NCI-H2107 treated with DMSO at 0.1 percent for 48 hours (cell line): ENCODE data around the gene CASKIN1.
A peak's percentile ranks its signal among the peaks of the same experiment; 100 is the strongest.

Experiments
- DNase-seq: peaks from one replicate; lab custom pipeline; 2025; ENCODE audit not compliant: unreplicated experiment; lab: John Stamatoyannopoulos, UW

Gene CASKIN1

DNA sequence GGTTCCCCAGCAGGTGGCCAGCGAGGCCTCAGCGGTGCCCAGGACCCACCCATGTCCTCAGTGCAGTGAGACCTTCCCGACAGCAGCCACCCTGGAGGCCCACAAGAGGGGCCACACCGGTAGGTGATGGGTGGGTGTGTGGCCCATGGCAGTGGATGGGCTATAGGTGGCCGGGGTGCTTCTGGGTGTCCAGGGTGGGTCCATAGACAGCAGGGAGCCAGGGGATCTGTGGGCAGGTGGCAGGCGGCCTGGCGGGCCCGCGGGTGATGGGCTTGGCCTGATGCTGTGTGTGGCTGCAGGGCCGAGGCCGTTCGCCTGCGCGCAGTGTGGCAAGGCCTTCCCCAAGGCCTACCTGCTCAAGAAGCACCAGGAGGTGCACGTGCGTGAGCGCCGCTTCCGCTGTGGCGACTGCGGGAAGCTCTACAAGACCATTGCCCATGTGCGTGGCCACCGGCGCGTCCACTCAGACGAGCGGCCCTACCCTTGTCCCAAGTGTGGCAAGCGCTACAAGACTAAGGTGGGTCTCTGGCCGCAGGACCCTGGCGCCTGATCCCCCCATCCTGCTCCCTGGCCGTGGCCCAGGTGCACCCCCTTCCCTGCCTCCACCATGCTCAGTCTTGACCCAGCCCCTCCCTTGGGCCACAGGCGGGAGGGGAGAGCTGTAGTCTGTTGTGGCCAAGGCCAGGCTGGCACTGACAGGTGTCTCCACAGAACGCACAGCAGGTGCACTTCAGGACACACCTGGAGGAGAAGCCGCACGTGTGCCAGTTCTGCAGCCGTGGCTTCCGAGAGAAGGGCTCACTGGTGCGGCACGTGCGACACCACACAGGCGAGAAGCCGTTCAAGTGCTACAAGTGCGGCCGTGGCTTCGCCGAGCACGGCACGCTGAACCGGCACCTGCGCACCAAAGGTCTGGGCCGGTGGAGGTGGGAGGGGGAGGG, 37.7 kb upstream of the CASKIN1 start:
- DNase-seq: peak; percentile 78

DNA sequence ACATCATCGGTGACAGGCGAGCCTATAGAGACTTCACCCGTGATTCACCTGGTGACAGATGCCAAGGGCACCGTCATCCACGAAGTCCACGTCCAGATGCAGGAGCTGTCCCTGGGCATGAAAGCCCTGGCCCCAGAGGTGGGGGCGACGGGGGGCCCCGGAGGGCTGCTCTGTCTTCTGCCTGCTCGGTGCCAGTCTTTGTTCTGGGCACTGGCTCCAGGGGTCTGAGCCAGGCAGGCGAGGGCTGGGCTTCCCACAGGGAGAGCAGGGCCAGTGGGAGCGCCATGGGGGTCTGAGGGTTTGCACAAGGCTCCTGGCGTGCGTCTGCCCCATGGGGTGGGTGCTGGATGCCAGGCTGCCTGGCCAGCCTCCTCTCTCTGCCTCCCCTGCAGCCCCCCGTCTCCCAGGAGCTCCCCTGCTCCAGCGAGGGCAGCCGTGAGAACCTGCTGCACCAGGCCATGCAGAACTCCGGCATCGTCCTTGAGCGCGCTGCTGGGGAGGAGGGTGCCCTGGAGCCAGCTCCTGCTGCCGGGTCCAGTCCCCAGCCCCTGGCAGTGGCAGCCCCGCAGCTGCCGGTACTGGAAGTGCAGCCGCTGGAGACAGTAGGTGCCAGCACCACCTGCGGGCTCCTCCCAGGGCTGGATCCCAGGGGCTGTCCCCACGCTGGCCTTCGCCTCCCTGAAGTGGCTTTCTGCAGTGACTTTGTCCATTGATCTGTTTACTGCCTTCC, 36.8 kb upstream of the CASKIN1 start:
- peak; percentile 21 for DNase-seq

DNA sequence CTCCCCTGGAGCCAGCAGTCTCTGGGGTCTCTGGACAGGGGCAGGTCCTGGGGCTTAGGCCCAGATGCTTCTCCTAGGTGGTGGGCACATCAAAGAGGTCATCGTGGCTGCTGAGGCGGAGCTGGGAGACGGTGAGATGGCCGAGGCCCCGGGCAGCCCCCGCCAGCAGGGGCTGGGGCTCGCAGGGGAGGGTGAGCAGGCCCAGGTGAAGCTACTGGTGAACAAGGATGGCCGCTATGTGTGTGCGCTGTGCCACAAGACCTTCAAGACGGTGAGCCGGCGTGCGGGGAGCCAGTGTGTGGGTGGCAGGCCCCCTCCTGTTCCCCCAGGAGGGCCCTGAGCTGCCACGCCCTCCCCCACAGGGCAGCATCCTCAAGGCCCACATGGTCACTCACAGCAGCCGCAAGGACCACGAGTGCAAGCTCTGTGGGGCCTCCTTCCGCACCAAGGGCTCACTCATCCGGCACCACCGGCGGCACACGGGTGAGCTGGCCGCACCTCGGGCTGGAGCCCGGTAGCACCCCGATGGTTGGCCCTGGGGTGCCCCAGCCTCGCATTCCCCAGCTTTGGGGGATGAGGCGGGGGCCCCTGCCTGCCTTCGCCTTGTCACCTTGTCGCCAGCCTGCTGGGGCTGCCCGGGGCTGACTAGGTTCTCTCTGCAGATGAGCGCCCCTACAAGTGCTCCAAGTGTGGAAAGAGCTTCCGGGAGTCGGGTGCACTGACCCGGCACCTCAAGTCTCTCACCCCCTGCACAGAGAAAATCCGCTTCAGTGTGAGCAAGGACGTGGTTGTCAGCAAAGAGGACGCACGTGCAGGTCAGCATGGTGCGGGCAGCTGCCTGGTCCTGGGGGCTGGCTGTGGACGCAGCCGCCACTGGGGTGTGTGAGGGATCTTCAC, 35.9 kb upstream of the CASKIN1 start:
- no peak for DNase-seq

DNA sequence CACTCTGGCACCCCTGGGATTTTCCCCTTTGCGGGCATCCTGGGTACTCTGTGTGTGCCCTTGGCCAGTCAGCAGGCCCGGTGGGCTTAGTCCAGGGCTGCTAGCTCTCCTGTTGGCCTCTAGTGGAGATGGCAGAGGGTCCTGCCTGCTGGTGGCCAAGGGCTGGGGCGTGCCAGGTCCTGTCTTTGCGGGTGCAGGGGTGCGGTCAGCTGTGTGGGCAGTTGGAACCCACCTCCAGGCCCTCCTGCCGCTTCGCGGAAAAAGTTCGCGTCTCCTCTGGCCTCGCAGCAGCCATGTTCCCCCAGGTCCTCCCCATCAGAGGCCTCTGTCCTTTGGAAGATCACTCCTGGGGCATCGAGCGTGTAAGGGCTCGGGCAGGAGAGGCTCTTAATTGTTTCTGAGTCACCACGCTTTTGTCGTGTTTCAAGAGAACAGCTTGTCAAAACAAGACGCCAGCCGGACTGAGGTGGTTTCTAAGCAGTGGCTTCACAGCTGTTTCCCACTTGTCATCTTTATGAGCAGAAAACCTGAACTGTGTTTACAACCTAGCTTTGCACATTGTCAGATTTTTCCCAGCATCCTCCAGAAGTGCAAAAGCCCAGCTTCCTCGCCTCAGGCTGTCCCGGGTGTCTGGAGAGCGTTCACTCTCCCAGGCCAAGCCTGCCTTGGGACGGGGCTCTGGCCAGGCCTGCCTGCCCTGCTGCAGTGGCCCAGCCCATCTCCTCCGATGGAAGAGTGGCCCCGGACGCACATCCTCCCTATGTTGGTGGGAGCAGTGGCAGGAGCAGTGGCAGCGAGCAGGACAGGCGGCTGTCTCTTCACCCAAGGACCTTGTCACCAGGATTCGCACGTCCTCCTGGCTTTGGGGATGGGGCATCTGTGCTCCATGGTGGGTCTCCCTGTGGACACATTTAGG, 34.9 kb upstream of the CASKIN1 start:
- DNase-seq: peak; percentile 68

DNA sequence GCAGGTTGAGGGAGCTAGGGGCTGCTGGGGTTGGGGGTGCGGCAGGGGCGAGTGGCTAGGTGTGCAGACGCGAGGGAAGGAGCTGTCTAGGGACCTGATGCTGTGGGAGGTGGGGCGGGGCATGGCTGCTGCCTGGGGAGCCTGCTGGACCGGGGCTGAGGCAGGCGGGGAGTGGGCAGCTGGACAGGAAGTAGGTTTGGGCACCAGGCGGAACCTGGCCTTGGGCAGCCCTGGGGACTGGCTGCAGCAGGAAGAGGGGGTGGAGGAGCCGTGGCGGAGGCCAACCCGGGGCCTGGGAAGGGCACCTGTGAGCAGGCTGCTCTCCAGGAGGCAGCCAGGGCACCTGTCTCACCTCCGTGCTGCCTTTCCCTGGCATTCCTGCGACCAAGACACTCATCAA, 34.0 kb upstream of the CASKIN1 start:
- DNase-seq: no peak

DNA sequence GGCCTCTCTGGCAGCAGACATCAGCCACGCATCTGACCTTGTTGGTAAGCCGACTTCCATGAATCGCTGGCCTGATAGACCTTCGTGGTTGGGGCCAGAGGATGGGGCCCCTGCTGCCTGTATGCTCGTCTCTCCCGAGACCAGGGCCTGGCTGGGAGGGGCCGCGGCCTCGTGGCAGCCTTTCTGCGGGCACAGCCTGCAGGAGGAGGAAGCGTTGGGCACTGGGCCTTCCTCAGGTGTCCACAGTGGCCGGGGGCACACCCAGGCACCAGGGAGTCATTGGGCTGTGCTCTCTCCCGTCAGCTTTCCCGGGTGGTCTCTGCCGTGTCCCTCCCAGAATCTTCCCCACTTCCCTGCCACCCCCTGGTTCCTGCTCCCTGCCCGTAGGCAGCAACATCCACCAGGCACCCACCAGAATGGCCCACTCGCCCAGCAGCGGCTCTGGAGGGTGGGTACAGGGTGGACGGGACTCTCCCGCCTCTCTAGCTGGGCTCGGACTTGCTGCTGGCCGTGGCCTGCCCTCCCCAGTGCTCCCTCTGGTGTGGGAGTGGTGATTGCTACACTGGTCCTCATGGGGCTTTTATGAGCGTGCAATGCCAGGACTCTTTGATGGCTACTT, 33.3 kb upstream of the CASKIN1 start:
- no peak for DNase-seq

DNA sequence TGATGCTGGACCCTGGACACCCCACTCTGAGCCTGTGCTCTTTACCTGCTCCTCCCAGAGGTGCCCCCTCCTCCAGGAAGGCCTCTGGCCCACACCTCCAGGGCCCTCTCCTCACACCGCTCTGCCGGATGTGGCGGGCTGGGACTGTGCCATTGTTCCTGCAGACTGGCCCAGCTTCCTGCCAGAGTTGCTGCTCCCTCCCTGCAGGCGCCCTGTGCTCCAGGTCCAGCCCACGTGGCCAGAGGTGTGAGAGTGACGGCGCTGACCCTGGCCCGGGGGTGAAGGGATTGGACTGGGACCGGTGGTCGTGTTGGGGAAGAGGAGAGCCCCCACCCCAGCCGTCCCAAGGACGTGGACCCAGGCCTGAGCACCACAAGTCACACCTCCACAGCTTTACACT, 32.7 kb upstream of the CASKIN1 start:
- no peak for DNase-seq

DNA sequence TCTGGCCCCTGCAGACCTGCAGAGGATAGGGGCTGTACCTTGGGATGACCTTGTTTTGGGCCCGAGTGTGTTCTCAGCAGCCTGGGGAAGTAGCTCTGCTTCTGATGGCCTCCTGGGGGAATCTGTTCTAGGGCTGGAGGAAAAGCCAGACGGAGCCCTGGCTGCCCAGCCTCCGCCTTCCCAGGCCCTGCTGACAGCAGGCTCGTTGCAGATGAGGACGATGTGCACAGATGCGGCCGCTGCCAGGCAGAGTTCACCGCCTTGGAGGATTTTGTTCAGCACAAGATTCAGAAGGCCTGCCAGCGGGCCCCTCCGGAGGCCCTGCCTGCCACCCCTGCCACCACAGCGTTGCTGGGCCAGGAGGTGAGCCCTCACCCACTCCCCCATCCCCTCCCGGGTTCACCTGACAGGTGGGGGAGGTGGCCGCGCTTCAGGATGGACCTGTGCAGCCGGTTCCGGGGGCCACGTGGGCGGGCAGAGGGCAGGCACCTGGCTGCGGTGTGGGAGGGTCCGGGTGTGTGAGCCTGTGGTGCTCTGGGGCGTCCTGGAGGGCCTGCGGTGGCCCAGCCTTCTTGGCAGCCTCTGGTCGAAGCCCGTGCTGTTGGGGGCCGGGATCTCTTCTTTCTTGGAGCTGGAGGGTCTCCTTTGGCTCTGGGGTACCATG, 31.9 kb upstream of the CASKIN1 start:
- no peak for DNase-seq

DNA sequence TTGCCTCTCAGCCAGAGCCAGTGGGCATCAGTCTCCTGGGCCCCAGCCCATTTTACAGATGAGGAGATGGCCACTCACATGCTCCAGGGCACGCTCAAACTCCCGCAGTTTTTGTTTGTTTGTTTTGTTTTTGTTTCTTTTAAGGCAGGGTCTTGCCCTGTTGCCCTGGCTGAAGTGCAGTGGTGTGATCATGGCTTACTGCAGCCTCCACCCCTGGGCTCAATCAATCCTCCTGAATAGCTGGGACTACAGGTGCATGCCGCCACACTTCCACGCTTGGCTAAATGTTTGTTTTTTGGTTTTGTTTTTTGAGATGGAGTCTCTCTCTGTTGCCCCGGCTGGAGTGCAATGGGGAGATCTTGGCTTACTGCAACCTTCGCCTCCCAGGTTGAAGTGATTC, 30.5 kb upstream of the CASKIN1 start:
- no peak for DNase-seq

DNA sequence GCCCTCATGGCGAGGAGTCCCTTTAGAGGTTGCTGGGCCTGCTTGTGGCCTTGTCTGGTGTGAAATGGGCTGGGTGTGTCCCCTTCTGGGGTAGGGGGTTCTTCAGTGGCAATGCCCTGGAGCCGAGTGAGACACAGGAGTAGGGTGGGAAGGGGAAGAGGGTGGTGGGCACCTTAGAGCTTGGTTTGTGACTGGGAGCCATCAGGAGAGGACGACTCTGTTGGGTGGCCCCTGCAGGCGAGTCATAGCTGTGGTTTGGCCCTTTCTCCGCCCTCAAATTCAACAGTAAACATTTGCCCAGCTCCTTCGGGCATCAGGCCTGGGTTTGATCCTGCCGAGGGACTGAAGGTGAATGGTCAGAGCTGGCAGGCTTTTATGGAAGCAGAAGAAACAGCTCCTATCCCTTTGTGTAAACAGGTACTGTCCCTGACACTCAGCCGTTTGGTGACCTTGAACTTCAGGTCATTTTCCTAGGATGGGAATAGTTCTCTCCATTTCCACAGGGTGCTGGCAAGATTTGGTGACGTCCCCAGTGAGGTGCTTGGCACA, 29.9 kb upstream of the CASKIN1 start:
- no peak for DNase-seq

DNA sequence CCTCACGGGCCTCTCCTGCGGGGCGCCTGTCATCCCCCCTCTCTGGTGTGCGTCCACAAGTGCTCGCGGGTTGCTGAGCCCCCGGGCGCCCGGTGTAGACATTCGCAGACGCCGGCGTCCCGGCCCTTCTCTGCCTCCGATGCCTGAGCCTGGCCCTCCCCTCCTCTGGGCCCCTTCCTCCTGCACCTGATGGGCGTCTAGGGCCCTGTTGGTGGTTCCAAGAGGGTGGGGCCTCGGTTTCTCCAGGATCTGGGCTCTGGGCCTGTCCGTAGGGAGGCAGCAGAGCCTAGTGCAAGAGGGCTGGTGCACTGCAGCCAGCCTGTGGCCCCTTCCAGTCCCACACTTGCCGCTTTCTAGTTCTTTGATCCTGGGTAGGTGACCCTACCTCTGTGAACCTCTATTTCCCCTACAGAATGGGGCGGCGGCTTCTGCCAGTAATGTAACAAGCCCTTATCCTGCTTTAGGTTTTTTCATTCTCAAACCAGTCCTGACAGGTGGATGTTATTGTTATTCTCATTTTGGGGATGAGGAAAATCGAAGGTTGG, 27.6 kb upstream of the CASKIN1 start:
- DNase-seq: no peak

DNA sequence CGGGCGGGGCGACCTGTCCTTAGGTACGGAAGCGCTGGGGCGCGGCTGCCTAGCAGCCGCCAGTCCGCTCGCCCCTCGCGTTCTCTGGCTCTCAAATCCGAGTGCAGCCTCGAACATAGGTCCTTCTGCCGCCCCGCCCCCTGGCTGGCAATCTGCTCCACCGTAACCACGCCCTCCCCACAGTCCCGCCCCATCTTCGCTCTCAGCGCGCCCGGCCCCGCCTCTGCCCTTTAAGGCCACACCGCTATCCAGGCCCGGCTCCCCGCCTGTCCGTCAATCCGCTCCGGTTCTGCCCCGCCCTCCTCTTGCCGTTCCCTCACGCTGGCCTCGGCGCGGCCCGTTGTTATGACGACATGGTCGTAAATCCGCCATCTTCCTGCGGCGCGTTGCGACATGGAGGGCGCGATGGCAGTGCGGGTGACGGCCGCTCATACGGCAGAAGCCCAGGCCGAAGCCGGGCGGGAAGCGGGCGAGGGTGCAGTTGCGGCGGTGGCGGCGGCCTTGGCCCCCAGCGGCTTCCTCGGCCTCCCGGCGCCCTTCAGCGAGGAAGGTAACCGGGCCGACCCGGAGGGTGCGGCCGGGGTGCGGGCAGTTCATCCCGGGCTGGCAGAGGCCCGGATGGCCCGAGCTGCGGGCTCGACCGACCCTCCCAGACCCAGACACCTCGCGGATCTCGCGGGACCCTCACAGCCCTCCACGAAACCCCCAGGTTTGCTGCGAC, 27.0 kb upstream of the CASKIN1 start, which contains the start of gene E4F1:
TSS of gene E4F1 (plus strand) at position 371 of the 721 bp plus-strand sequence. CDS start at position 394, 23 bp downstream.
- peak; percentile 96 for DNase-seq

DNA sequence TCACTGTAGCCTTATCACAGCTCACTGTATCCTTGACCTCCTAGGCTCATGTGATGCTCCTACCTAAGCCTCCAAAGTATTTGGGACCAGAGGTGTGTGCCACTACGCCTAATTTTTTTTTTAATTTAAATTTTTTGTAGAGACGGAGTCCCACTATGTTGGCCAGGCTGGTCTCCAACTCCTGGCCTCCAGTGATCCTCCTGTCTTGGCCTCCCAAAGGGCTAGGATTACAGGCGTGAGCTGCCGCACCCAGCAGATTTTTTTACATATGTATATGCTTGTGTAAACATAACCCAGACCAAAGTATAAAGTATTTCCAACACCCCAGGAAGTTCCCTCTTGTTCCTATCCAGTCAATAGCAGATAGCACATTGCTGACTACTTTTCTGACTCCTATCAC, 19.9 kb upstream of the CASKIN1 start:
- no peak for DNase-seq

DNA sequence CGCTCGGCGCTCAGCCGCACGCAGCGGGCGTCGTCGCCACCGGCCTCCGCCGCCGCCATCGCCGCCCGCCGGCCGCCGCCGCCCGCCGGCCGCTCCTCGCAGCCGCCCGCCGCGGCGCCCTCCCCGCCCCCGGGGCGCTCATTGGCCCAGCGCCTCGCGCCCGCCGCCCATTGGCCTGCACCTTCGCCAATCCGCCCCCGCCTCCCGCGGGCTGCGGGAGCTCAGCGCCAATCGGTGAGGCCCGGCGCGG, 18.2 kb upstream of the CASKIN1 start, which contains the start of gene PGP:
TSS of gene PGP (minus strand) at position 122 of the 250 bp plus-strand sequence. CDS start at position 59, 63 bp downstream.
- no peak for DNase-seq

DNA sequence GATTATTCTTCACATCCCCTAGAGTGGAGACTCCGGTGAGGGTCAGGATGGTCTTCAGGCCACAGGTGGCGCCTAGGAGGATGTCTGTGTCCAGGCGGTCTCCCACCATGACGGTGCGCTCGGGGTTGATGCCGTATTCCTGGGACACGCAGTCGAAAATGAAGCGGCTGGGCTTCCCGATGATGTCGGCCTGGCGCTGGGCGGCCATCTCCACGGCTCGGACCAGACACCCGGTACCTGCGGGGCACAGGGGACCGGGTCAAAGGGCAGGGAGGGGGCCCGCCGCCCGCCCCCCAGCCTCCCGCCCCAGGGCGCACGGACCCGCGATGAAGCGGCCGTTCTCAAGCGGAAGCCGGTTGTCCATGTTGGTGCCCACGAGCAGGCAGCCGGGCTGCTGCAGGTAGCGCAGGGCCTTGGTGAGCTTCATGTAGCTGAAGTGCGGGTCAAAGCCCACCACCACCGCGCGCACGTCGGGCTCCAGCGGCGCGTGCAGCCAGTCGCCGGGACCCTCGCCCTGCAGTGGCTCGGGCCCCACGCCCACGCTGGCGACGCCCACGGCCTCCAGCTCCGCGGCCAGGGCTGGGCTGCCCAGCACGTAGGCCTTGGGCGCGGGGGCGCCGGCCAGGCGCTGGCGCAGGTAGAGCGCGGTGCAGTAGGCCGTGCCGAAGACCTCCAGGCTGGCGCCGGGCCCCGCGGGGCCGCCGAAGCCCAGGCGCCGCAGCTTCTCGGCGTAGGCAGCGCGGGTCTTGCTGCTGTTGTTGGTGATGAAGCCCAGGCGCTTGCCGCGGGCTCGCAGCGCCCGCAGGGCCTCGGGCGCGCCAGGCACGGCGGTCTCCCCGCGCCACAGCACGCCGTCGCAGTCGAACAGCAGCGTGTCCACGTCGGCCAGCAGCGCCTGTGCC, 17.7 kb upstream of the CASKIN1 start:
- DNase-seq: no peak

DNA sequence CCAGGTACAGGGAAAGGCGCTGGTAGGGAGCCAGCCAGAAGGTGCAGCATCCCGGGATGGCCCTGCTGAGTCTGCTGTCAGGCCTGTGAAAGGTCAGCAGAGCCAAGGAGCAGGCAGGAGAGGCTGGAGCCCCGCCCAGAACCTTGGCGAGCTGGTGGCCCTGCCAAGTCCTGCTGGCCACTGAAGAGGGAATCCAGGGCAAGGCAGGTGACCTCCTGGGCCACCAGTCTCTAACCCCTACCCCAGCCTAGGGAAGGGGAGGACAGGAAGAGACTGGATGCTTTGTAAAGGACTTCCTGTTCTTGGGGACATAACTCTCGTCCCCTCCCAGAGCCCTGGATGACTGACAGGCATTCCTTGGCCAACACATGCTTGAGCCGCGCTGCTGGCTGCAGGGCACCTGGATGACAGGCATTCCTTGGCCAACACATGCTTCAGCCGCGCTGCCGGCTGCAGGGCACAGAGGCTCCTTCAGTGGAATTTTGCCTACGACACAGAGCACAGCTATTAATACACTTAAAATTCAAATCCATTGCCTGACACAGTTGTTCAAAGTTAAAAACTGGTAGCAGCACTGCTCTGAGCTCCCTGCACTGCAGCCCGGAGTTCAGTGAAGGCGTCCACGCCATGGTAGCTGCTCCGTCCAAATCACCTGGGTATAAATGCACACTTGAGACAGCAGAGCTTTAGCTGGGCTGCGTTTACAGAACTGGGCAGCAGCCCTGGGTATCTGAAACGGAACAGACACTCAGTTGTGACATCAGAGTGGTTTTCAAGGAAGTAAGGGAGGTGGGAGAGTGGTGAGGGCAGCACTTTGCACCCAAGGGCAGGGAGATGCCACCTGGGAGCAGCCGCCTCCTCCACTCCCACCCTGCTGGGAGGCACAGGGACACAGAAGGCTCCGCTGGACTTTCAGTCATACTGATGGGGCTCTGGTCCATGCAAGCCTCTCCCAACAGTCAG, 16.2 kb upstream of the CASKIN1 start:
- DNase-seq: no peak
